ENCODE results near the gene PLA1A. TPM values are rescaled to one million over a fixed set of nuclear protein-coding genes. Genes with fewer than 3 reads are reported as not detected.

Gene PLA1A
- total and polyA plus RNA-seq, 10 of the 15 experiments (the other 5 are each of a cell fraction or from before 2014, with no cell fraction given): 2.9 to 106 (median 4.8) TPM

DNA sequence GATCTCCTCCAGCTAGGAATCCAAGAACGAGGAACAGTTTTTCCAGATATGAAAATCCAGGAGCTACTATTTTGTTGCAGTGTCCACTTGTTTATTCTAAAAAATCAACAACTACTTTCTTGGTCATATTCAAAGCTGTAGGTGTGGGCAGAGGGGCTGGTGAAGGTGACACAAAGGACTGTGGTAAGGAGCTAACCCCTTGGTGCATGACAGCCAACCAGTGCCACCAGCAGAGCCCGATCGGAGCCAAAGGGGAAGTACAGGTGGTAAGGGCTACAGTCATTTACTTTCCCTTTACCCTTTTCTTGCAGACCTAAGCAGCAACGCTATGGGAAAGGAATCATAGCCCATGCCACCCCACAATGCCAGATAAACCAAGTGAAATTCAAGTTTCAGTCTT, 30.7 kb downstream of the PLA1A start (continued):
- no peak for TF ChIP-seq POU2F2 (IDR thresholded peaks at IDR 0.05; ENCODE audit: borderline replicate concordance, low read depth, low read length)
- no peak for TF ChIP-seq ZNF384 (IDR thresholded peaks at IDR 0.05; ENCODE audit: borderline replicate concordance, low read depth, low read length)
- TF ChIP-seq POLR2AphosphoS5 (IDR thresholded peaks at IDR 0.05; ENCODE audit: low read length): peak; percentile 13; the same call in 1 of the 2 replicates
- 0 out of 2 replicates have a peak, but pooled peaks have one; percentile 18 for TF ChIP-seq ASH2L (IDR thresholded peaks at IDR 0.05; ENCODE audit: borderline replicate concordance, low read depth)
- 0 out of 4 replicates have a peak, but pooled peaks of 1 of the 2 experiments have one; percentile 39 for TF ChIP-seq CEBPB (IDR thresholded peaks at IDR 0.05; ENCODE audit: borderline replicate concordance in 1 of 2, low read depth in 2 of 2, low read length in 2 of 2)
- TF ChIP-seq, protein P1, sequence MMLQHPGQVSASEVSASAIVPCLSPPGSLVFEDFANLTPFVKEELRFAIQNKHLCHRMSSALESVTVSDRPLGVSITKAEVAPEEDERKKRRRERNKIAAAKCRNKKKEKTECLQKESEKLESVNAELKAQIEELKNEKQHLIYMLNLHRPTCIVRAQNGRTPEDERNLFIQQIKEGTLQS (IDR thresholded peaks at IDR 0.05; ENCODE audit: borderline replicate concordance, extremely low read depth, low read depth, low read length): no peak
- no peak for TF ChIP-seq ATF2 (IDR thresholded peaks at IDR 0.05; ENCODE audit: low read length)
- TF ChIP-seq E4F1 (IDR thresholded peaks at IDR 0.05; ENCODE audit: borderline replicate concordance, partially characterized antibody): no peak
- TF ChIP-seq SIX5 (IDR thresholded peaks at IDR 0.05; ENCODE audit: low read depth, low read length, severe bottlenecking): no peak
- no peak for TF ChIP-seq POLR2AphosphoS2 (IDR thresholded peaks at IDR 0.05; ENCODE audit: low read depth, low read length)
- TF ChIP-seq PAX8 (IDR thresholded peaks at IDR 0.05): no peak
- no peak for TF ChIP-seq IKZF1 (conservative IDR thresholded peaks at IDR 0.05)
- no peak for TF ChIP-seq TARDBP (IDR thresholded peaks at IDR 0.05; ENCODE audit: borderline replicate concordance)
- TF ChIP-seq SP1 (IDR thresholded peaks at IDR 0.05; ENCODE audit: low read depth, low read length): no peak
- TF ChIP-seq SREBF2 (IDR thresholded peaks at IDR 0.05; ENCODE audit: low read length): no peak
- no peak for TF ChIP-seq BRCA1 (IDR thresholded peaks at IDR 0.05; ENCODE audit: low read depth, low read length)
- TF ChIP-seq SUZ12 (IDR thresholded peaks at IDR 0.05; ENCODE audit: unreplicated experiment): no peak
- TF ChIP-seq, protein P2, sequence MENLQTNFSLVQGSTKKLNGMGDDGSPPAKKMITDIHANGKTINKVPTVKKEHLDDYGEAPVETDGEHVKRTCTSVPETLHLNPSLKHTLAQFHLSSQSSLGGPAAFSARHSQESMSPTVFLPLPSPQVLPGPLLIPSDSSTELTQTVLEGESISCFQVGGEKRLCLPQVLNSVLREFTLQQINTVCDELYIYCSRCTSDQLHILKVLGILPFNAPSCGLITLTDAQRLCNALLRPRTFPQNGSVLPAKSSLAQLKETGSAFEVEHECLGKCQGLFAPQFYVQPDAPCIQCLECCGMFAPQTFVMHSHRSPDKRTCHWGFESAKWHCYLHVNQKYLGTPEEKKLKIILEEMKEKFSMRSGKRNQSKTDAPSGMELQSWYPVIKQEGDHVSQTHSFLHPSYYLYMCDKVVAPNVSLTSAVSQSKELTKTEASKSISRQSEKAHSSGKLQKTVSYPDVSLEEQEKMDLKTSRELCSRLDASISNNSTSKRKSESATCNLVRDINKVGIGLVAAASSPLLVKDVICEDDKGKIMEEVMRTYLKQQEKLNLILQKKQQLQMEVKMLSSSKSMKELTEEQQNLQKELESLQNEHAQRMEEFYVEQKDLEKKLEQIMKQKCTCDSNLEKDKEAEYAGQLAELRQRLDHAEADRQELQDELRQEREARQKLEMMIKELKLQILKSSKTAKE (IDR thresholded peaks at IDR 0.05; ENCODE audit: low read depth, poor library complexity, severe bottlenecking): no peak
- TF ChIP-seq PRDM15 (CRISPR knock-in tag; IDR thresholded peaks at IDR 0.05): 0 out of 2 replicates have a peak, but pooled peaks have one; percentile 13
- TF ChIP-seq MYB (IDR thresholded peaks at IDR 0.05; ENCODE audit: borderline replicate concordance, low read depth, low read length): no peak
- TF ChIP-seq NFXL1 (IDR thresholded peaks at IDR 0.05; ENCODE audit: borderline replicate concordance): no peak

Data from GM12878 (cell line).